ENCODE results near the gene LCE6A.
A peak's percentile ranks its signal among the peaks of the same experiment; 100 is the strongest.

The LCE6A gene, protein sequence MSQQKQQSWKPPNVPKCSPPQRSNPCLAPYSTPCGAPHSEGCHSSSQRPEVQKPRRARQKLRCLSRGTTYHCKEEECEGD

DNA sequence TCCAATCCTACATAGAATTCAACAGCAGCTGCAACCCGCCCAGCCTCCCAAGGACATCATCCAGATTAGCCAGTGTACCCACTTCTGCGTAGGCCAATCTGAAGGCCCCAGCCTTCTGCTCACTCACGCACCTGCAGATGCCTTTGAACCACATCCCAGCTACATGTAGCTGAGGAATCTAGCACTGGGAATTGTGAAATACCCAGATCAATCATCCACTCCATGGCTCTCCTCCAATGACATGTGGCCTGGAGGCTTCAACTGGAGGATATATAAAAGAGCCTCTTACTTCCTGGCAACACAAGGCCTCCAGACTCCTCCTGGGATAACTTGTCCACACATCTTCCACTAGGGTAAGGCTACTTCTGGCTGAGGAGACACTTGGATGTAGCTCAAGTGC, at the start of gene LCE6A:
LCE6A (plus strand) TSS at position 301 of the 400 bp plus-strand sequence. CDS start 665 bp downstream, outside the sequence.
- DNase-seq (ENCODE audit: low spot score): no peak

DNA sequence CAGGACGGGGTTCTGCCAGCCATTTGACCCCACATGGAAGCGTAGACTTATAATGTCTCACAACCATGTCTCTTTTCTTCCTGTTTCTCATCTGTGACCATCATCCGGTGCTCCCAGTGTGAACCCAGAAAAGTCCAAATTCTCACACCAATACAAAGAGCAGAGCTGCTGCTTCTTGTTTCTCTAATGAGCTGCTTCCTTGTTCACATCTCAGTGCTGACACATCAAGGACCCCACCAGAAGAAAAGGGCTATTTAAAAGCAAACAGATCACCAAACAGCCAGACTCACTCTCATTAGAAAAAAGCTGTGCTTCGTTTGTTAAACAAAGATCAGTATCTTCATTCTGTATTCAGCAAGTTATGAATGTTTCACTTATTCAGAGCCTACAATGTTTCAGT, 47.0 kb upstream of the LCE6A start:
- DNase-seq (ENCODE audit: low spot score): no peak

DNA sequence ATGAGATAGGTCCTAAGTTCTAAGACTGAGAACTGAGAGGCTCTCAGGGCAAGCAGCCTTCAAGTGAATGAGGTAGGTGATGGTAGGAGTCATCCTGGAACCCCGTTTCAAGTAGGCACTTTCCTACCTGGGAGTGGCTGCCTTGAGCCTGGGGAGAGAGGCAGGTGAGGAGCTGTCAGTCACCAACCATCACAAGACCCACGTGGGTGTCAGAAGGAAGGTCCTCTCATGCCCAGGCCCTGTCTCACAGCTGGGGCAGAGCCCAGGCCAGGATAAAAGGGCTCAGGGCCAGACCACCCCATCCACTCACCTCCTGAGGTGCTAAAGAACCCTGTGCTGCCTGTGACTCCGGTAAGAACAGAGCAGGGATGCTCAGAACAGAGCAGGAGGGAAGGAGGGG, 46.2 kb upstream of the LCE6A start, which contains the start of gene LCE1D:
LCE1D (plus strand) TSS at position 301 of the 400 bp plus-strand sequence. CDS start 1,074 bp downstream, outside the sequence.
- no peak for DNase-seq (ENCODE audit: low spot score)

DNA sequence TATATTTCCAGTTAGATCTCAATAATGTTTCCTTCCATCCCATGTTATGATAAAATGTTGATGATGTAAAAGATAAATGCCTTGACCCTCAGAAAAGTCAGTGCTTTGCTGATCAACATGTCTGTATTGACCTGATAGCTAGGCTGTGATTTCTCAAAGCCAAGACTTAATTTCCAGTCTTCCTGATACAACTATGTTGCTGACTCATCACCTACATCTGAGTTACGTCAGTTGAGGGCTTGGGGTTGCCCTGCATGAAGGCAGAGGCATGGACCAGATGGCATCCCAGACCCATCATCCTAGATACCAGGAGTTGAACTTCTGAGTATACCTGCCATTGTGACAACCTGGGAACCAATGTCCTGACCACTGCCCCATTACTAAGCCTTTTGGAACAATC, 41.3 kb upstream of the LCE6A start:
- no peak for DNase-seq (ENCODE audit: low spot score)

DNA sequence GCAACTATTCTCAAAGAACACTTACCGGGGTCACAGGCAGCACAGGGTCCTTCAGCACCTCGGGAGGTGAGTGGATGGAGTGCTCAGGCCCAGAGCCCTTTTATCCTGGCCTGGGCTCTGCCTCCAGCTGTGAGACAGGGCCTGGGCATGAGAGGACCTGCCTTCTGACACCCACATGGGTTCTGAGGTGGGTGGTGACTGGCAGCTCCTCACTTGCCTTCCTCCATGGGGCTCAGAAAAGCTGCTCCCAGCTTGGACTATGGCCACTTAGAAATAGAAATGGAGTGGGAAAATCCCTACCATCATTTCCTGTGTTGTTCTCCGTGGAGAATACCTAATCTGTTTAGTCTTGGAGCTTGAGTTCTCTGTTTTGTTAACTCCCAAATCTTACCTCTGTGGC, 36.1 kb upstream of the LCE6A start, which contains the start of gene LCE1C:
LCE1C (minus strand) TSS at position 76 of the 400 bp plus-strand sequence. CDS start 1,173 bp downstream, outside the sequence.
- DNase-seq (ENCODE audit: low spot score): no peak

DNA sequence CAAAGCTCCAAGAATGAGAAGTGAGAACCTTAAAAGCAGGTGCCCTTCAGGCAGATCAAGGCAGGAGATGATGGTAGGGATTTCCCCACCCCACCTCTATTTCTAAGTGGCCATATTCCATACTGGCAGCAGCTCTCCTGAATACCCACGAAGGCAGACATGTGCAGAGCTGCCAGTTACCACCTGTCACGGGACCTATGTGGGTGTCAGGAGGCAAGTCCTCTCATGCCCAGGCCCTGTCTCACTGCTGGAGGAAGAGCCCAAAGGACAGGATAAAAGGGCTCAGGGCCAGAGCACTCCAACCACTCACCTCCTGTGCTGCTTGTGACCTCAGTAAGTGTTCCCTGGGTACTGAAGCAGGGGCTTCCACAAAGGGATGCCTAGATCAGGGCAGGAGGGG, 31.6 kb upstream of the LCE6A start:
- DNase-seq (ENCODE audit: low spot score): no peak

DNA sequence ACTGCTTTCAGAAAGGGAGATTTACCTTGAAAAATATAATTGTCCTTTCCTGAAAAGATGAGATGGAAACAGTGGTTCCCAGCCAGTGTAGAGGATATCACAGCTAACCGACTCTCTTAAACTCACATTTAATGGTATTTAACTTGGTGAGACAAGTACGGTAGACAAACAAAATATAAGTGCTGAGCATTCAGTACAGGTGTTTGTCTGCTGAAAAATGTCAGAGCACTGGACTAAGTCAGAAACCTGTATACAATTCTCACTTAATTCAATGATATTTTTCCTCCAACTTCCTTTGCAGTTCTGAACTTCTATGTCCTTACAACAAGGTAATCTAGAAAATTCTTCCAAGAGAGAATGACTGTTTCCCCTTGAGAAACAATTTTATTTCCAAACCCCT, 31.0 kb upstream of the LCE6A start, which contains the start of gene LCE1B:
LCE1B (plus strand) TSS at position 301 of the 400 bp plus-strand sequence. CDS start 476 bp downstream, outside the sequence.
- DNase-seq (ENCODE audit: low spot score): no peak

DNA sequence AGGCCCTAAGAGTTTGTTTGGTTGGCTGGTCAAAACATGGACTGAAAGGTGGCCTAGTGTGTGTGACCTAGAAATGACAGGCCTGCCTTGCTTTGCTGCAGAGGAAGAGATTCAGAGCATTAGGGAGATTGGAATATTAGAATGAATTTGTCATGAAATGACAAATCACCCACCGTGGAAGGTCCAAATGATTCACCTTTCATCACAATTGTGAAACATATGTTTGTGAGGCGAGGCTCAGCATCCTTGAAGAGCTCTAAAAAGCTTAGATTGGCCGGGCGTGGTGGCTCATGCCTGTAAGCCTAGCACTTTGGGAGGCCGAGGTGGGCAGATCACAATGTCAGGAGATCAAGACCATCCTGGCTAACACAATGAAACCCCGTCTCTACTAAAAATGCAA, 25.3 kb upstream of the LCE6A start:
- no peak for DNase-seq (ENCODE audit: low spot score)

DNA sequence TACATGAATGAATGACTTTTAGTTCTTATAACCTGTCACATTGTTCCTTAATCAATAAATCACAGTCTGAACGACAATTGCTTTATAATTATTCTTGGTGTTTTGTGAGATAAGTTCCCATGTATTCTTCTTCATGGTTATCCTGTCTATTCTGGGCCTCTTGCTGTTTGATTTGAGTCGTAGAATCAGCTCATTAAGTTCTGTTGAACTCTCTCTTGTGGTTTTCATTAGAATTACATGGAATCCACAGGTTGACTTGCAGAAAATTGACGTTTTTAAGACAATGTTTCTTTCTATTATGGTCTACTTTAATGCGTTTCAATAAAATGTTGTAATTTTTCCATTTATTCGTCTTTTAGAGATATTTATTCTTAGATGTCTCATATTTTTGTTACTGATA, 19.4 kb upstream of the LCE6A start:
- no peak for DNase-seq (ENCODE audit: low spot score)

DNA sequence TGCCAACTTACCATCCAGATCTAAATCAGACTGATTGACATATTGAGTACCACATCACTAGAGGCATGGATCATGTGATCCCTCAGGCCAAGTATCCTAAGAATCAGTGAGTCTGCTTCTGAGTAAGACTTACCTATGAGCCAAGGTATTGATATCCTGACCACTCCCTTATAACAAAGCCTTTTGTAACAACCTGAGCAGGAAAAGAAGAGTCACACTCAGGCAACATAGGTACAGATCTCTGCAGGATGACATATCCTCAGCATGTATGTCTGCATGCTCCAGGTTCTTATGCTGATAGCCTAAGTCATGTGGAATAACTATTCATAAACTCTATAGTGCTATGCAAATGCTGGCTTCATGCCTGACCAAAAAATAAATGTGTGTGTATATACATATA, 17.7 kb upstream of the LCE6A start:
- no peak for DNase-seq (ENCODE audit: low spot score)

DNA sequence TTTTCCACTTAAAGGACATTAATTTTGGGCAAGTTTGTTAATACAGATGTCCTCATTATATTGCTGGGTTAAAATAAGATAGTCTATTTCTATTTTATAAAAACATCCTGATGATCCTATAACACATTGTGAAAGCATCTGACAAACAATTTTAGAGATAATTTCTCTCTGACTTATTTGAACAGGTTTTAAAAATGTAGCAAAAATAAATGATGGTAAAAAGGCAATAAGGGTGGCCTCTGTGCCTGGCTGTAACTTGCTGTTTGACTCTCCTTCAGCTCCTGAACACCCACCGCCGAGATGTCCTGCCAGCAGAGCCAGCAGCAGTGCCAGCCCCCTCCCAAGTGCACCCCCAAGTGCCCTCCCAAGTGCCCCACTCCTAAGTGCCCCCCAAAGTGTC, 15.5 kb upstream of the LCE6A start, which contains the start of gene LCE1A:
LCE1A (plus strand) TSS at position 301 of the 400 bp plus-strand sequence; CDS start at position 301, 0 bp downstream.
- DNase-seq (ENCODE audit: low spot score): no peak

DNA sequence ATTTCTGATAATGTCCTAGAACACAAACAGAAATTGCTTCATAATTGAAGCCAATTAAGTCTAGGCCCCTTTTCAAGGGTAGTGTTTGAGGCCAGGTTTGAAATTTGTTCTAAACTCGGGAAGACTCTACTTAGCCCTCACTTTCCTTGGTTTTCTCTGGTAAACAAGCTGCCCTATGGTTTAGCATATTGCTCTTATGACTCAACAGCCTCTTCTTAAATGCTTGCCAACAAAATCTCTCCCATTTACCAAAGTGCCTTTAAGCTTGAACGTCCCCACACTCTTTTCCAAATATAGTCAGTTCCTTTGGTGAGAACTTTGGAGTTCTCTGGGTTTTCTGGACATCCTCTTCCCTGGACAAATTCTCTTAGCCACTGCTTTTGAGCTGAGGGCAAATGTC, 5.8 kb upstream of the LCE6A start:
- DNase-seq (ENCODE audit: low spot score): no peak

DNA sequence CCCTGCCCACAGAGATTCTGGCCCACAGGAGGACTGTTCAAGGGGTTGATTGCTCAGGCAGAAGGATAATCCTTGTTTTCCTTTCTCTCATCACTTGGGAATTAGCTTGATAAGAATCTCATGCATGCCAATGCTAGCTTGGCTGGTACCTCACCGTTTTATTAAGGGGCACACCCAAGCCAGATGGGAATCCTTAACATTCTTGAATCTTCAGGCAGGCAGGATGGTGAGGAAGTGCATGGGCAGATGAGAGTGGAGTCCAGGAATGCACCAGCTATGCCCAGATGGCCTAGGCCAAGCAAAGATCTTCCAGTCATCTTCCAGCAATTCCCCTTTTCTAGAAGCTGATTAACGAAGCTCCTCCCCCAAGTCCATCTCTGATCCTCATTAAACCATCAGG, 13.0 kb downstream of the LCE6A start:
- no peak for DNase-seq (ENCODE audit: low spot score)

DNA sequence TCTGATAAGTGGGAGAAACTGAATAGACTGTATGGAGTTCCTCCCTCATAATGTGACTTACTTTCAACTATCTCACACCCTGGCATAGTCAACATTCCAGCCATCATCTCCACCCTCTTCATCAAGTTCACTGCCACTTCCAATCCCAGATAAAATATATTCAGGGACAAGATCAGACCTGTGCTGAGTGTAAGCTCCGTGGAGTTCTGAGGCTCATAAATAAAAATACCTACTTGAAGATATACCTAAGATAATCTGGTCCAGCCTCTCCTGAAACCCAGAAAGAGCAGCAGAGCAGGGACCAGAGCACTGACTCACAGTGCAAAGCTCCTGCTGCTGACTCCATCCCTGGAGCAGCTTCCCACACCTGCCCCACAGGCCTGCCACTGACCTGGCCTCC, 15.4 kb downstream of the LCE6A start:
- no peak for DNase-seq (ENCODE audit: low spot score)

DNA sequence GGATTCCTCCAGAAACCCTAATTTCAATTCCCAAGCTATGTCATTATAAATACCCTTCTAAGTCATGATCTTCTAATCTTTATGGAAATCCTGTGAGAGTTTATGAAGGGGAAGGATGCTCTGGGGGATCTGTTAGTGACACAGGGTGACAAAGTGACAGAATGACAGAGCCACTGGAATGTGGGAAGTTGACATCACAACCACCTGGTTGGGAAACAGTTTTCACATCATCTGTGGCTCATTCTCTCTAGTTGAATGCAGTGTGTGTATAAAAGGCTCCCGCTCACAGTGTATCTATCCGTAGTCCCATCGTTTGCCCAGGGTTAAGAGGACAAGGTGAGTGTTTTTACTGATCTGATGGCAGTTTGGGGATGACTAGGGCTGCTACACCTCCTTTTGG, 17.0 kb downstream of the LCE6A start, which contains the start of gene LCE7A:
LCE7A (plus strand) TSS at position 301 of the 400 bp plus-strand sequence. CDS start 702 bp downstream, outside the sequence.
- DNase-seq (ENCODE audit: low spot score): no peak

DNA sequence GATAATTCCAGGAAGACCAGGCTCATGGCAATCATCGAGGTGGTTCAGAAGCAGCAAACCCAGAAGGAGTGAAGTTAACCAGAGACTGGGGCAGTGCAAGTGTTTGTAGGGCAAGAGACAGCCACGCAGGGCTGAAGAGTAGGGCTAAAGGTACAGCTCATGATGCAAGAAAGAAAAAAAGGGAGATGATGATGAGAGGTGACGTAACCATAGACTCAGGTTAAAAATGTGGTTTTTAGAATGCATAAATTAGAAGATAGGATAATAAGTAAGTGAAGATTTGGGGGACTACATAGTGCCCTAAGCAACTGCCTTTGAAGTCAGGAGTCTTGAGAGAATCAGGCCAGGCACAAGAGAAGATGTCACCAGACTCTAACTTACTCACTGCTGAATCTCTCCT, 17.5 kb downstream of the LCE6A start:
- no peak for DNase-seq (ENCODE audit: low spot score)

DNA sequence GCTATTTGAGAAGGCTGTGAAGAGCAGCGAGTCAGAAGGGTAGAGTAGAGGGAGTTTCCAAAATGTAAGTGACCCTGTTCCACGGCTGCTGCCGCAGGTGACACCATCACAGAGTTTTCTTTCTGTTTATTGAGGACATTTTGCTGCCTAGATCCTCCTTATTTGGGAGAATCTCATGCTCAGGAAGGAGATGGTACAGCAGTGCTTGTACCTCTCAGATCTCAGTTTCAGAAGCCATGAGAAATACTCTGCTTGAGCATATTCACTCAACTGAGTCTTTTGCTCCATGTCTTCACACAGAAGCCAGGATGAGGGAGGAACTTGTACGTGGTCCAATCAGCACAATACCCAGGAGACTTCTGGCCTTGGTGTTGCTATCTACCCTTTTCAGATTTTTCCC, 18.7 kb downstream of the LCE6A start:
- DNase-seq (ENCODE audit: low spot score): no peak

DNA sequence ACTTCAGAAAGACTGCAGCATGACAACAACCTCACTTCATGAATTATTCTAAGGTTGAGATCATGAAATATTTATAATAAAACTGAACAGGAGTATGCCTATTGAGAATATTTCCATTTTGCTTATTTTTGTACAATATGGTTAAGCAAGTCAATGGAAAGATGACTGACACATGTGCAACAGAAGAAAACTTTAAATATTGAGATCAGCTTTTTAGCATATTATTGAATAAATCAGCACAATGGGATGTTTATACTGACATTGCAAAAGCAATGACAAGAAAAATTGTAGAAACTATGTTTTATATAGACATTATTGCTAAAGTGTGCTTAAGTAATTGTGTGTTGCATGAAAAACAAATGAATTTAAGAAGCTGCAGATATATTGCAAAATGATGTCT, 21.8 kb downstream of the LCE6A start:
- no peak for DNase-seq (ENCODE audit: low spot score)

DNA sequence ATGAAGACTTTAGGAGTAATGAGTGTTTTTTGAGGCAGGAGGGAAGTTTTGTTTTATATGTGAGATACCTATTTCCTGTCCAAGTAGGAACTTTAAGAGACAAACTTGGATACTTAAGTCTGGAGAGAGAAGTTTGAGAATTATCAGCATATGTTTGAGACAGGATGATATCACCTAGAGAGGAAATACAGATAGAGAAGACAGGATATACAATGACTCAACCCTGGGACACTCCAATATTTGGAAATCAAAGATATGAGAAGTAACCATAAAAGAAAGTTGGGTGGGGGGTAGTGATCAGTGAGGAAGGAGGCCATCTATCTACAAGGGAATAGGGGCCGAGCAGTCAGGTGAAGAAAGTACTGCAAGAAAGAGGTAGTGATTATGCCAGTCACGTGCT, 23.7 kb downstream of the LCE6A start:
- DNase-seq (ENCODE audit: low spot score): no peak

DNA sequence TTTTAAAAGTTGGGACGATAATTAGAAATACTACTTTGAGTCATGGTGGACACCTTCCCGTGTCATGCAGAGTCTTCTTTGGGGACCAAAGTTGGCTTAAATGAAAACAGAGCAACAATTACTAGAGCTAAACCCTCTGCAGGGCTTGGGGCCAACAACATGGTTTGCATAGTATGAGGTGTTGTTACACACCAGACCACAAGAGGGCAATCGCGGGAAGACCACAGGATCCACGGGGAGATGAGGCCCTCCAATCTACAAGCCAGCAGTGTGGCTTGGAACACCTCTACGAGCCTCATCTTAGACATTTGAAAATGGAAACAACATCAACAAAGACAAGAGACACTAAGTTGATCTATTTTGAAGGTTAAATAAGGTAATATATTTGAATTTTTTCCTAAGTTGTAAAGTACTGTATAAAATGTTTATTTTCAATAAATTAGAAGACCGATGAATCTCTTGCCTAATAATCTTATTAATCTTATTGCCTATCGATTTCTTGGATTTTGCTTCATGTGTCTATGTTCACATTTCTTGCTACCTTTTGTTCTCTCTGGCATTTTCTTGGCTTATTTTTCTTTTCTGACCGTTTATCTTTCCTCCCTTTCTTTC, 27.3 kb downstream of the LCE6A start:
- peak; percentile 50 for DNase-seq (ENCODE audit: low spot score)

DNA sequence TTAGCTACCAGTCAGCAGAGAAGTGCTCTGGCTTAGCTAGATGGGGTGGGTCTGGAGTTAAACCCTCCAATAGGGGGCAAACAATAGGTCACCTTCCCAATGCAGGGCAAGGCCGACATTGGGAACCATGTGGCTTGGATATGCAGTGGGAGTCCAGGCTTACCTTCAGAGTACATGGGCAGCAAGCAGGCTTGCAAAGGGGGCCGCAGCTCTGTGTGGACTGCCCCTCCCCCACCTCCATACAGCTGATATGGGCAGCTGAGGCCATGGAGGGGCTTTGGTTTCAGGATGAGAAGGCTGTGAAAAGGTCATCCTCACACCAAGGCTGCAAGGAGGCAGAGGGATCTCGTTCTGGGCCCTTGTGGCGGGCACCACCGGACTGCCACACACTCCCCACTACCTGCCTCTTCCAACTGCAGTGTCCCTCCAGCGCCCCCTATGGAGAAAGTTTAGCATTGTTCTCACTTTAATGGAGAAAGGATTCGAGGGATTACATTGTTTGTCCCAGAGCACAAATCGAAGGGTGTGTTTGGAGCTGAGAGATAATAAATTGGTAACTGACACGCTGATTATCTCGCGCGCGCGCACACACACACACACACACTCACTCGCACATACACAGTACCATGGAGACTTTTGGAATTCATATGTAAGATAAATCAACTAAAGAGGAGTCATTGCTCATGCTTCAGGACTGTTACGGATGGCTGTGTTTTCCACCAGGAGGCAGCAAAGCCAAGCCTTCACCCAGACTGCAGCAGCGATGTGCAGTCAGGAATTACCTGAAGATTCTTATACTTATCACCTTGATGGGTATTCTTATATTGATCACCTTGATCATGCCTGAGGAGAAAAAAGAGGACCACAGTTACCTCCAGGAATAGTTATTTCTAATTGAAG, 28.4 kb downstream of the LCE6A start:
- DNase-seq (ENCODE audit: low spot score): no peak

DNA sequence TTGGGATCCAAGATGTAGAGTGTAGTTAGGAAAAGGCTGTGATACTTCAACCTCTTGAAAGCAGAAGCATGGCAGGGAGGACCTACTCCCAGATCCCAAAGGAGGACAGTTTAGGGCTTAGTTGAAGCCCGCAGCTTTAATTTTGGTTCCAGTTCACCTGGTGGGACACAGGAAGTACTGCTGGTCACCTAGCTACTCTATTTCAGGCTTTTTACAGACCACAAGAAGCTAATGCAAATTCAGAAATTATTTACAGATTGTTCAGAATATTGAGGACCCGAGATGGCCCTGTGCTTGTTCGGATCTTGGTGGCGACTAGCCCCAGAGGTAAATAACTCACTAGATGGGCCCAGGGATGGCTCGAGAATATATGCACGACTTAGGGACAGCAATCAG, 29.1 kb downstream of the LCE6A start:
- DNase-seq (ENCODE audit: low spot score): no peak

DNA sequence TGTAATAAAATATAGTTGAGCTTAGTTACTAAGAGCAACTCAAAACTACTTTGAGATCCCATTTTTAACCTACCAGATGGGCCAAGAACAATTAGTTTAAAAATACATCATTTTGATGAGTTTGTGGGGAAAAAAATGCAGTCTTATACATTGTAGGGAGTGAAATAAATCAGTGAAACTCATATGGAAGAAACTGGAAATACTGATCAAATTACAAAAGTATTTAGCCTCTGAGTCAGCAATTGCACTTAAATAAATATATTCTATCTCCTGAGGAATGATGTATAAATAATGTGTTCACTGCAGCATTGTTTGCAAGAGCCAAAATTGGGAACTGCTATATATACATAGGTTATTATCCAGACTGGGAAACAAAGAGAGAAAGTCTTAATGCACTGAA, 30.8 kb downstream of the LCE6A start:
- DNase-seq (ENCODE audit: low spot score): no peak
